Measurements from ENCODE around the gene C11orf91. TPM values are rescaled to one million over a fixed set of nuclear protein-coding genes. Genes with fewer than 3 reads are reported as not detected.
"Not testable (repeated sequence)": the region's sequence is repeated elsewhere in the genome, so short reads cannot be mapped to it uniquely, and the experiment has no call there.

Gene C11orf91
- total RNA-seq, 1 experiment from 2014 or later, result not detected

- DNase-seq (ENCODE audit: low spot score), result no peak
Observed at GRCh38 chr11:33696931-33697638, 3.5 kb downstream of the C11orf91 start.

DNA sequence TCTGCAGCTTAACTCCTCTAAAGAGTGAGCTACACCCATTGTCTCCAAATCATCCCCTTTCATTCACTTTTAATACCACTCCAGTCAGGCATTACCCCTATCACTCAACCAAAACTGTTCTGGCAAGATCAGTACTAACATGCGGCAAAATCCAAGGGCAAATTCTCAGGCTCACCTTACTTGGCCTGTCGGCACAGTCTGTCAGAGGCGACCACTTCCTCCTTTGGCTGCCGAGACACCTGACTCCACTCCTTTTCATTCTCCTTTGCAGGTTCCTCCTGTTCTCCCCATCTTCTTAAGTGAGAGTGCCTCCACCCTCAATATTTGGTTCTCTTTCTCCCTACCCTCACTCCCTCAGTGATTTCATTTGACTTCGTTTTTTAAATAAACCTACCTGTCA, 4.2 kb downstream of the C11orf91 start:
- no peak for DNase-seq (ENCODE audit: low spot score)

GRCh38 chr11:33695051-33695566, 5.5 kb downstream of the C11orf91 start:
- no peak for DNase-seq (ENCODE audit: low spot score)

GRCh38 chr11:33694346-33695050, 6.1 kb downstream of the C11orf91 start:
- no peak for DNase-seq (ENCODE audit: low spot score)

DNA sequence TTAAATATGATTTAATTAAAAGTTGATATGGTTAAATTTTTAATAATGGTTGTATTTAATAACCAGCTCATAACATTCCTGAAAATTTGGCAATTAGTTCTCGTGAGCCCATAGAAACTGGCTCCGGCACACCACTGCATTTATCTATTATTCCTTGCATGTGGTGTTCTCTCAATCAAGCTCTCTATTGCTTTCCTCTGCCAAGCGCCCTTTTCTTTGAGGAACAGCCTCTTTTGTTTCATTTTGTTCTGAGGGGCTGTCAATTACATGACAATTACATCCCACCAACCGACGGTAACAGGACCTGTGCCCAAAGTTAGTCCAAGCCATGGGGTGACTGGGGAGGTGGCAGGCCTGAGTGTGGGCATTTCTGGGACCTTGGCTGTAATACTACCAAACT, 8.1 kb downstream of the C11orf91 start:
- no peak for DNase-seq (ENCODE audit: low spot score)

- peak; percentile 99 for DNase-seq (ENCODE audit: low spot score)
Observed at GRCh38 chr11:33692013-33692504, 8.6 kb downstream of the C11orf91 start.

- DNase-seq (ENCODE audit: low spot score), result peak; percentile 35
Observed at GRCh38 chr11:33691066-33691864, 9.4 kb downstream of the C11orf91 start.

DNA sequence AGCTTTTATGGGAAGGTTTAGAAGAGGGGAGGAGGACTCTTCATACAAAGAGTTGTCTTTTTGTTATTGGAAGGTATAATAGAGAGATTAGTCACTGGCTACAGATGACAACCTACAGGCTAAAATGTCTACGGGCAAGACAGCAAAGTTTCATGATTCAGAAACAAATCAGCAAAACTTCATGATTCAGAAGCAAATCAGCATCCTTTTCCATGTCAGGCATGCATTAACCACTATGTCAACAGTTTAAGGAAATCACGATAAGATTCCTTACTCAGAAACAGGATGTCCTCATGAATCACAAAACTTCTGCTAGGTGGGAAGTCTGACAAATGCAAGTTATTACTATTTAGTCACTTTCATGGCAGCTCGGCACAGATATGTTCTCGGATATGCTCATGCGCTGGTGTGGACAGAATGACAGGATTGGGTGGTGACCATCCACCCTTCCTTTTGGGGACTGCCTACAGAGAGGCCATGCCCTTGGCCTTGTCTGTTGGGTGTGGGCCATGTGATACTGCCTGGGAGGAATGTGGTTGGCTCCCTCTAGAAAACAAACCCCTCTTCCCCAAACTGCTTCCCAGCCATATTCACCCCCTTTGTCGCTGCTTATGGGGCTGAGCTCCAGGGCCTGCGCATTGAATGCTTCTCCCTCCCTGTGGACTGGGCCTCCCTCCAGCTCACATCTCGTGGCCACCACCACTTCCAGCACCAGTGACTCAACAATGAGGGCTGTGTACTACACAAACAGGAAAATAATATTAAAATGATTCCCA, 10.1 kb downstream of the C11orf91 start:
- DNase-seq (ENCODE audit: low spot score), result peak; percentile 94

GRCh38 chr11:33689501-33689900, 11.1 kb downstream of the C11orf91 start:
- DNase-seq (ENCODE audit: low spot score), result no peak

DNA sequence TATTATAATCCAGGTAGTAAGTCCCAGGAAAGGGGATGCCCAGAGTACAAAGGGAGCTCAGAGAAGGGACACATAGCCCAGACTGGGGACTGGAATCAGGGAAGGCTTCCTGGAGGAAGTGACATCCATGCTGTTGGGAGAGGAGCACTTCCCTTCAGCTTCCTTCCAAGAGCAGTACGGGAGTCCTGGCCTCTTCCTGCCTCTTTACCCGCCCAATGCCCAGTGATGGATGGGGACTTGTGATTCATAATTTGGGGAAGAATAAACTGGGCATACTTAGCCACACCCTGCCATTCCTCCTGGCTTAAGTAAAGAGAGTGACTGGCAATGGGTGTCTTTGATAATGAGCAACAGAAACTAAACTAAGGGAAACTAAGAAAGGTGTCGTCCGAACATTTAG, 11.5 kb downstream of the C11orf91 start:
- no peak for DNase-seq (ENCODE audit: low spot score)

DNA sequence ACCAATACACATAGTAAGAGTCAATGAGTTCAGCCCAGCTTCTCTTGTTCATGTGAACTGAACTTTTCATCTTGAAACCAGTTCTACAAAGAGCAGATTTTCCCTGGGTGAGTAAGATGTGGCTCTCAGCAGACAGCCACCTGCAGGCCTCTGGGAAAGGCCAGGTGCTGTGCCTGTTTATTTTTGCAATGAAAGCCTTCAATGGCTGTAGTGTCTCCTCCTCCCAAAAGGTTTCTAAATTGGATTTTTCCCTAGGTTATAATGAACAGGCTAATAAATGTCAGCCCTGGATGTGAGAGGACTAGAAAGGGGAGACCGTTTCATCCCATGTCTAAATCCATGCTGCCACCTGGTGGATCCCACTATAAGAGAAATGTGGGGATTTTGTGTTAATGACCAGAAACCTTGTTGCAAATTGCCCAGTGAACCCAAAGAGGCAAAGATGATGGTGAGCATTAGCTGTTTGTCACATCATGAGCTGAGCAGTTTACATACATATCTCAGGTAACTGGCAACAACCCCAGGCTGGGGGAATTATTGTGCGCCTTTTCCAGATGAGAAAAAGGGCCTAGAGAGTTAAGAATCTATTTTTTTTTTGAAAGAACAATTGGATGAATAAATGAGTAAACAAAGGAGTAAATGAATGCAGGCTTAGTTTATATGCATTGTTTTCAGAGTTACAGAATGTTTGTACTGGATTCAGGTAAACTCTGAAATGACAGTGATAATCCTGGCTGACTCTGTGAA, 12.7 kb downstream of the C11orf91 start:
- peak; percentile 66 for DNase-seq (ENCODE audit: low spot score)

DNA sequence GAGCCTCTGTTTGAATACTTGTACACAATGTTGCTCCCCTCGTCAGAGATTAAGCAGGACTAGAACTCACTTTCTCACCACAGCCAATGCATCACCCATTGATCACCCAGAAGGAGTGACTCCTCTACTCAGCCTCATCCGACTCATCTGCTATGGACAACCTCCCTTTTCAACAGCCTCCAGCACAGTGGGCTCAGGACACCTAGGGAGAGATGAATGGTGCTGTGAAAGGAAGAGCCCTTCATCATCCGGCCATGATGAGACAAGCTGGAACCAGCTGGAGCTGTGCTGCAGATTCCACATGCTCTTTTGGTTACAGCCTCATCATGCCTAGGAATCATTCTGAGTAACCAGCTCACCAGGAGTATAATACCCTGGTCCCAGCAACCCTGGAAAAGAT, 15.5 kb downstream of the C11orf91 start:
- no peak for DNase-seq (ENCODE audit: low spot score)

DNA sequence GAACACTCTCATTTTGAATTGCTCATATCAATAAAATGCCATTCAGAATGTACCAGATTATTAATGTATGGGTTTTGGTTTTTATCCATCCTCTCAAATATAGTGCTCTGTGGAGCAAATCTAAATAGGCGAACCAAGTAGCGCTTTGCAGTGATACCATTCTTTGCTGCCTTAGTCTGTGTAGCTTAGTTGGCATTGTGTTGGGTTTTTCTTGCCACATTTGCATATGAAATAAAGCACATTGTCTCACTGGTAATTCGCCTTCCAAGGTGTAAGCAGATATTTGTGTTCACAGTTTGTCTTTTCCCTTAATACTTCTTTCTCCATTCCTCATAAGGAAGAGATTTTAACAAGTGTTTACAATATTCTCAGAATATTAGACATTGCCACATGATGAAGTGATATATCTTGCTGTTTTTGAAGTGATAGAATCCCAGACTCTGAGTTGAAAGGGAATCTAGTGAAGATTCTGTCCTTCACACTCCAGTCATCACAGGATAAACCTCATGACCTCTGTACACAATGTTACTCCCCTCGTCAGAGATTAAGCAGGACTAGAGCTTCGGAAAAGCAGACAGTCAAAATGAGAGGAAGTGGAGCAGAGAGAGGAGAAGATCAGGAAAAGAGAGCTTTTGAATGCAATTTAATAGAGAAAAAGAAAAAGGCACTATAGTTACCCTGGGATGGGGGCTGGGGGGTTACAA, 16.5 kb downstream of the C11orf91 start:
- no peak for DNase-seq (ENCODE audit: low spot score)

DNA sequence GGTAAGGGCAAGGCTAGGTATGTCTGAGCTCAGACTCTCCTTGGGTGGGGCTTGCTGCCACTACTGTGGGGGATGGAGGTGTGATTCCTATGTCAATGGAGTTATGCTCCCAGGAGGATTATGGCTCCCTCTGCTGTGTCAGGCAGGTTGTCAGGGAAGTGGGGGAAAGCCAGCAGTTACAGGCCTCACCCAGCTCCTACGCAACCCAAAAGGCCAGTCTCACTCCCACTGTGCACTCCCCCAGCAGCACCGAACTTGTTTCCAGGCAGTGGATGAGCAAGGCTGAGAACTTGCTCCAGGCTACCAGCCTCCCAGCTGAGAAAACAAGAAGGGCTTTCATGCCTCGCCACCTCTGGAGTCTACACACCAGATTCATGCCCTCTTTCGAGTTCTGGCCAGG, 18.2 kb downstream of the C11orf91 start:
- DNase-seq (ENCODE audit: low spot score), result no peak

GRCh38 chr11:33682019-33682418, 18.6 kb downstream of the C11orf91 start:
- no peak for DNase-seq (ENCODE audit: low spot score)

DNA sequence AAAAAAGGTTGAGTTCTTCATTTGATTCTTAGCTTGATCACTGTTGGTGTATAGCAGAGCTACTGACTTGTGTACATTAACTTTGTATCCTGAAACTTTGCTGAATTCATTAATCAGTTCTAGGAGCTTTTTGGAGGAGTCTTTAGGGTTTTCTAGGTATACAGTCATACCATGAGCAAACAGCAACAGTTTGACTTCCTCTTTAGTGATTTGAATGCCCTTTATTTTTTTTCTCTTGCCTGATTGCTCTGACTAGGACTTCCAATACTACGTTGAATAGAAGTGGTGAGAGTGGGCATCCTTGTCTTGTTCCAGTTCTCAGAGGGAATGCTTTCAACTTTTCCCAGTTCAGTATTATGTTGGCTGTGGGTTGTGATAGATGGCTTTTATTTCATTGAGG, 22.0 kb downstream of the C11orf91 start:
- DNase-seq (ENCODE audit: low spot score), result not testable (repeated sequence)

GRCh38 chr11:33674035-33674814, 26.4 kb downstream of the C11orf91 start:
- DNase-seq (ENCODE audit: low spot score), result no peak

- no peak for DNase-seq (ENCODE audit: low spot score)
Observed at GRCh38 chr11:33672273-33672672, 28.4 kb downstream of the C11orf91 start.
